HepG2 (cell line): ENCODE data around the gene BPIFB2. TPM values are rescaled to one million over a fixed set of nuclear protein-coding genes. Genes with fewer than 3 reads are reported as not detected.

Experiments used
- IKZF4 ChIP-seq: sonication (generic); formaldehyde crosslinking; IDR thresholded peaks from 2 replicates; pipeline ENCODE4 v1.5.1; 2020; ENCODE audit warnings: borderline replicate concordance, mild to moderate bottlenecking, low read depth, missing genetic modification reagents; ENCODE audit errors: not compliant biosample characterization
- MLXIP ChIP-seq: sonication (generic); formaldehyde crosslinking; IDR thresholded peaks from 2 replicates; pipeline ENCODE4 v1.9.0; 2021; ENCODE audit warnings: missing genetic modification reagents, borderline replicate concordance
- PBX3 ChIP-seq: sonication (generic); formaldehyde crosslinking; IDR thresholded peaks from 2 replicates; pipeline ENCODE4 v1.8.1; 2023; ENCODE audit warnings: missing genetic modification reagents, inconsistent platforms, borderline replicate concordance
- PRMT3 ChIP-seq: sonication (generic); formaldehyde crosslinking; IDR thresholded peaks from 2 replicates; pipeline ENCODE4 v1.8.1; 2022; ENCODE audit warnings: low read depth, mild to moderate bottlenecking, moderate library complexity, missing genetic modification reagents, borderline replicate concordance
- RELA ChIP-seq: sonication (generic); formaldehyde crosslinking; IDR thresholded peaks from 2 replicates; pipeline ENCODE4 v1.4.0; 2020; ENCODE audit warnings: missing genetic modification reagents
- SALL1 ChIP-seq: sonication (generic); formaldehyde crosslinking; IDR thresholded peaks from 2 replicates; pipeline ENCODE4 v1.8.0; 2022; ENCODE audit warnings: mild to moderate bottlenecking, missing genetic modification reagents
- SSRP1 ChIP-seq: IDR thresholded peaks from 2 replicates; pipeline ENCODE4 v1.6.1; 2016; ENCODE audit warnings: control low read depth
- ZBED4 ChIP-seq: sonication (generic); formaldehyde crosslinking; IDR thresholded peaks from 2 replicates; pipeline ENCODE4 v1.4.0; 2020; ENCODE audit warnings: missing genetic modification reagents, borderline replicate concordance
- ZNF263 ChIP-seq: sonication (generic); formaldehyde crosslinking; IDR thresholded peaks from 2 replicates; pipeline ENCODE4 v1.4.0; 2020; ENCODE audit warnings: missing genetic modification reagents
- ZNF510 ChIP-seq: sonication (generic); formaldehyde crosslinking; IDR thresholded peaks from 2 replicates; pipeline ENCODE4 v1.4.0; 2020; ENCODE audit warnings: low read depth, mild to moderate bottlenecking, missing genetic modification reagents
- polyA plus RNA-seq, 8 experiments: library from polyadenylated mRNA; depleted of rRNA in 3 of 8; stranded (reverse) in 7 of 8; unstranded in 1 of 8; fragments of >200 nt; fragmentation: Illumina TruSeq in 4 of 8; extraction: Trizol in 4 of 8; gene quantifications; 2 replicates each; pipeline versions ENCODE4 v1.2.1 to v1.2.3, GENCODE V29; 2011 to 2016; ENCODE audit warnings: low read depth in 4 of 8, missing spikeins in 1 of 8, mixed read lengths in 1 of 8; ENCODE audit not compliant: insufficient read depth in 1 of 8
- total RNA-seq, 5 experiments: library from RNA; depleted of rRNA; stranded (reverse); fragments of >200 nt; fragmentation: Illumina TruSeq; extraction: Trizol; gene quantifications; 2 replicates each; pipeline ENCODE4 v1.2.3, GENCODE V29; 2016; ENCODE audit warnings: low read depth in 1 of 5
- TF ChIP-seq, protein P1 (sequence below): sonication (generic); formaldehyde crosslinking; IDR thresholded peaks from 2 replicates; pipeline ENCODE4 v1.4.0; 2020; ENCODE audit warnings: missing genetic modification reagents, borderline replicate concordance

Gene BPIFB2
- total and polyA plus RNA-seq, 2 of the 13 experiments (the other 11 are each of a cell fraction or from before 2014, with no cell fraction given) = 54.5 to 902 TPM

DNA sequence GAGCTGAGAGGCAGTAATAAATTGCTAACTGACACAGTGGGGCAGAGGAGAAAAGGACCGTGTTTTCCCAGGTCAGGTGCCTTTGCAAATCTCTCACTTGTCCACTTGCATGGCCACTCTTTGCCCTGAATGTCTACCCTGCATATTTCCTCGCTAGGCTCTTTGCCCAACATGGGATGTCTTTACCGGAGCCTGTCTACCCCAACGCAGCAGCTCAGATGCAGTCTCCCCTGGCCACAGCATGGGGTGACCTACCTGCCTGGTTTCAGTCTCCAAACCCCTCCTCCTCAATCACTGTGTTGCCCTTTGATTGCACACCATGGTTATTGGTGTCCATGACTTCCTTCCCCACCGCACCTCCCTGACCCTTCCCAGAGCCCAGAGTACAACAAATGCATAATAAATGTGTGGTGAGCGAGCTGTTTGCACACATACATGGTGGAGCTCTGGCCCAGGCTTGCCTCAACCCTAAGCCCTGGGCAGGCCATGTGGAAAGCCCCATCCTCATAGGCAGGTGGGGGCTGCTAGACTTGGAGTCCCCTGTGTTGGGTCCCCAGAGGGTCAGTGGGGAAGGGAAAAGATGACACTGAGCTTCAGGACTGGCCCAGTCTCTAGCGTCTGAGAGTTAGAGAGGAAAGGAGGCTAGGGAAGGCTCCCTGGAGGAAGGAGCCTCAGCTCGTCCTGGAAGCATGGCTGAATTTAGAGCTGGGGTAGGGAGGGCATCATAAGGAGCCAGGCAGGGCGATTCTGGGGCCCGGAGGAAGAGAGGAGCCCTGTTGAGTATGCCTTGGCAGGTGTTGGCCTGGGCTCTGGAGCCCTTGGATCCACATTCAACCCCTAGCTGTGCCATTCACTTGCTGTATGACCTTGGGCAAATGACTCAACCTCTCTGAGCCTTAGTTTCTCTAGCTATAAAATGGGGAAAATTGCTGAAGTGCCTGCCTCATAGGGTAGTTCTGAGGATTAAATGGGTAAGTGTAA is 19.6 kb downstream of the BPIFB2 start (continued):
- TF ChIP-seq ZBED4 (CRISPR knock-in tag) (no peak), ZNF510 (CRISPR knock-in tag) (no peak; the same call in 1 of the 2 replicates), PRMT3 (CRISPR knock-in tag) (0 out of 2 replicates have a peak, but pooled peaks have one; percentile 67), ZNF263 (no peak), SALL1 (CRISPR knock-in tag) (no peak), SSRP1 (CRISPR knock-in tag) (peak; percentile 88), PBX3 (no peak), MLXIP (no peak), RELA (CRISPR knock-in tag) (no peak), IKZF4 (CRISPR knock-in tag) (no peak)
- TF ChIP-seq, protein P1, sequence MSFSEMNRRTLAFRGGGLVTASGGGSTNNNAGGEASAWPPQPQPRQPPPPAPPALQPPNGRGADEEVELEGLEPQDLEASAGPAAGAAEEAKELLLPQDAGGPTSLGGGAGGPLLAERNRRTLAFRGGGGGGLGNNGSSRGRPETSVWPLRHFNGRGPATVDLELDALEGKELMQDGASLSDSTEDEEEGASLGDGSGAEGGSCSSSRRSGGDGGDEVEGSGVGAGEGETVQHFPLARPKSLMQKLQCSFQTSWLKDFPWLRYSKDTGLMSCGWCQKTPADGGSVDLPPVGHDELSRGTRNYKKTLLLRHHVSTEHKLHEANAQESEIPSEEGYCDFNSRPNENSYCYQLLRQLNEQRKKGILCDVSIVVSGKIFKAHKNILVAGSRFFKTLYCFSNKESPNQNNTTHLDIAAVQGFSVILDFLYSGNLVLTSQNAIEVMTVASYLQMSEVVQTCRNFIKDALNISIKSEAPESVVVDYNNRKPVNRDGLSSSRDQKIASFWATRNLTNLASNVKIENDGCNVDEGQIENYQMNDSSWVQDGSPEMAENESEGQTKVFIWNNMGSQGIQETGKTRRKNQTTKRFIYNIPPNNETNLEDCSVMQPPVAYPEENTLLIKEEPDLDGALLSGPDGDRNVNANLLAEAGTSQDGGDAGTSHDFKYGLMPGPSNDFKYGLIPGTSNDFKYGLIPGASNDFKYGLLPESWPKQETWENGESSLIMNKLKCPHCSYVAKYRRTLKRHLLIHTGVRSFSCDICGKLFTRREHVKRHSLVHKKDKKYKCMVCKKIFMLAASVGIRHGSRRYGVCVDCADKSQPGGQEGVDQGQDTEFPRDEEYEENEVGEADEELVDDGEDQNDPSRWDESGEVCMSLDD (CRISPR knock-in tag) = no peak
